Esophagus squamous epithelium (tissue), 4 donors: Measurements from ENCODE around the gene TMEM30A.

Experiments
- CTCF ChIP-seq, 6 experiments: fragments of 450-650 bp in 4 of 6; fragments of 200-600 bp in 2 of 6; sonication (generic) in 2 of 6; IDR thresholded peaks; one replicate each; pipeline ENCODE4 v1.5.1; 2016 to 2019; ENCODE audit warnings: antibody characterized with exemption in 6 of 6, mild to moderate bottlenecking in 4 of 6, moderate library complexity in 4 of 6
- POLR2A ChIP-seq, 4 donors: fragments of 450-650 bp; IDR thresholded peaks; one replicate each; pipeline ENCODE4 v1.6.1; 2017; ENCODE audit warnings: antibody characterized with exemption in 4 of 4, mild to moderate bottlenecking in 4 of 4, moderate library complexity in 3 of 4

- TF ChIP-seq CTCF (IDR thresholded peaks at IDR 0.05): no peak
- TF ChIP-seq POLR2A (IDR thresholded peaks at IDR 0.05): no peak
These were observed 38.2 kb downstream of the TMEM30A start for GRCh38 chr6:75246386-75246785.
